NAMALWA (cell line): ENCODE results near the gene DNAH14.
"Not testable (repeated sequence)": the region's sequence is repeated elsewhere in the genome, so short reads cannot be mapped to it uniquely, and the experiment has no call there.

ENCODE experiments used
- DNase-seq: peaks from one replicate; pipeline ENCODE4 v3.0.0-alpha.2; 2015; ENCODE audit warnings: low spot score

DNAH14 gene

DNA sequence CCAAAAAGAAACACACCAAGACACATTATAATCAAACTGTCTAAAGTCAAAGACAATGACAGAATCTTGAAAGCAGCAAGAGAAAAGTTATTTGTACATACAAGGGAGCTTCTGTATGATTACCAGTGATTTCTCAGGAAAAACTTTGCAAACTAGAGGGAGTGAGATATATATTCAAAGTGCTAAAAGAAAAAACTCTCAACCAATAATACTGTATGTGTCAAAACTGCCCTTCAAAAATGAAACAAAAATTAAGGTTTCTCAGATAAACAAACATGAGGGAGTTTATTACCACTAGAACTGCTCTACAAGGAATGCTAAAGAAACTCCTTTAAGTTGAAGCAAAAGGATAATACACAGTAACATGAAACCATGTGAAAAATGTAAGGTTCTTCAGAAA lies 418.9 kb downstream of the DNAH14 start:
- DNase-seq = no peak

DNA sequence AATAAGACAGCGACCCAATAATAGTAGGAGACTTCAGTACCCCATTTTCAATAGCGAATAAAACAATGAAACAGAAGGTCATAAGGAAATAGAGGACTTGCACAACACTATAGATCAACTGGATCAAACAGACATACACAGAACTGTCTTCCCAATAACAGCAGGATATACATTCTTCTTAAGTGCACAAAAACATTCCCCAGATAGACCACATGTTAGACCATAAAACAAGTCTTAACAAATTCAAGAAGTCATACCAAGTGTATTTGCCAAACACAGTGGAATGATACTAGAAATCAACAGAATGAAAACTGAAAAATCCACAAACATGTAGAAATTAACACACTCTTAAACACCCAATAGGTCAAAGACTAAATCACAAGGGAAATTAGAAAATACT lies 420.4 kb downstream of the DNAH14 start:
- no peak for DNase-seq

DNA sequence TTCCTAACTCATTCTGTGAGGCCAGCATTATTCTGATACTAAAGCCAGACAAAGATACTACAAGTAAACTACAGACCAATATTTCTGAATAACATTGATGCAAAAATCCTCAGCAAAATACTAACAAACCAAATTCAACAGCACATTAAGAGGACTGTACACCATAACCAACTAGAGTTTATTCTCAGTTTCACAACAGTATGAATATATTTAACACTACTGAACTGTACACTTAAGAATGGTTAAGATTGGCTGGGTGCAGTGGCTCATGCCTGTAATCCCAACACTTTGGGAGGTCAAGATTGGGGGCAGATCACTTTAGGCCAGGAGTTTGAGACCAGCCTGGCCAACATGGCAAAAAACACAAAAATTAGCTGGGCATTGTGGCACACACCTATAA lies 421.4 kb downstream of the DNAH14 start:
- no peak for DNase-seq

DNA sequence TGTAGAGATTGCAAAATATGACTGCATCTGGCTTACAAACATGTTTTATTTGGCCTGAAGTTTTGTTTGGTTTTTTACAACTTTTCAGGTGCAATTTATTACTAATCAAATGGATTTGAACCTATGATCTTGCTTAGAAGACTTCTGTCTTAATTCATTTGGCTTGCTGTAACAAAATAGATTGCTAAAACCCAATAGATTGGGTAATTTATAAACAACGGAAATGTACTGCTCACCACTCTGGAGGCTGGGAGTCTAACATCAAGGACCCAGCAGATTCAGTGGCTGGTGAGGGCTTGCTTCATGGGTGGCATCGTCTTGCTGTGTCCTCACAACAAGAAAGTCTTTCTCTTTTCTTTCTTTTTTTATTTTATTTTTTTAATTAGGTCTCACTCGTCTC lies 425.4 kb downstream of the DNAH14 start:
- DNase-seq = no peak

DNA sequence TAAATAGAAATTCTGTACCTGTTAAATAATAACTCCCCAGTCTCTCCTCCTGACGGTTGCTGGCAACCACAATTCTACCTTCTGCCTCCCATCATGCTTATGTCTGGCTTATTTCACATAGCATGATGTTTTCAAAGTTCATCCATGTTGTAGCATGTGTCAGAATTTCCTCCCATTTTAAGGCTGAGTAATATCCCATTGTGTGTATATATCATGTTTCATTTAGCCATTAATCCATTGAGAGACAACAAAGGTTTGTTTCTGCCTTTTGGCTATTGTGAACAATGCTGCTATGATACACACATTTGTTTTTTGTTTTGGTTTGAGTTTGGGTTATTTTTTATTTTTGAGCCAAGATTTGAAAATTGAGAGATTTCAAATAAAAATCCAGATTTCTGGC lies 426.4 kb downstream of the DNAH14 start:
- DNase-seq = no peak

DNA sequence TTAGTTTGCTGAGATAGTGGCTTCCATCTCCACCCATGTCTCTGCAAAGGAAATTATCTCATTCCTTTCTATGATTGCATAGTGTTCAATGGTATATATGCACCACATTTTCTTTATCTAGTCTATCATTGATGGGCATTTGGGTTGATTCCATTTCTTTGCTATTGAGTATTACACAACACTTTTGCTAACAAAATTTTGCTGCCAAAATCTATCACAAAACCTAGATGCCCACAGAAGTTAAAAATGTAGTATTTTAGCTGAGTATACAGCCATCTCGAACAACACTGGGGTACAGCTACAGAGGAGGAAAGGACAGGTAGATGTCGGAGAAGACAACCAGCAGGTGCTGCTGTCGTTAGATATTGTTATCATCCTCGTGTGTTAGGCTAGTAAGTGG lies 430.6 kb downstream of the DNAH14 start:
- no peak for DNase-seq

DNA sequence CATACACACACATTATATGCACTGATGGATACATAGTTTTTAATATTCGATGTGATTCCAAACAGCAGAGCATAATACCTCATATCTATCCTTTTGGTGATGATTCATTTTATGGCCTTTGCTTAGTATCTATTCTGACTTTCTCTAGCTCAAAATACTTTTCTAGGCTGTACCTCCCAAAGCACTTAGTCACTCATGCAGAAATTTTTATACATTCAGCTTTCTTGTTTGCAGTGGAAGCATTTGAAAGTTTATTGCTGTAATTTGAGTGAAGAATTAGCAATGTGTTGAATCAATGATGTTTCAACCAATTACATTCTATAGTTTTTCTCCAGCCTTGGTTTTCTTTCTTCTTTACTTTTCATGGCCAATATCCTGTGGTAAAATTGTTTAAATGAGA lies 431.7 kb downstream of the DNAH14 start:
- DNase-seq = no peak

DNA sequence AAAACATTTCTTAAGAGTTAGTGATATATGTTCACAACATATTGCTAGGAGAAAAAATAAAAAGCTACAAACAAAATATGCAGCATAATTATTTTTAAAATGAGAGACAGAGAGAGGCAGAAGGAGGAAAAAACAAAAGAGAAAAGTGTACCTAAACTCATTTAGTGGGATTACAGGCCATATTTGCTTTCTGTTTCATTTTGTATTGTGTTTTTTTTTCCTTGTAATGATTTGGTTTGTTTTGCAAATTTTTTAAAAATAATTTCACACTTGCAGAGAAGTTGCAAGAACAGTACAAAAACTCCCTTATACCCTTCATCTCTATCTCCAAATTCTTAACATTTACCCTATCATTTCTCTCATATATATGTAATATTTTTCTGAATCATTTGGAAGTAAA lies 433.3 kb downstream of the DNAH14 start:
- DNase-seq = no peak

DNA sequence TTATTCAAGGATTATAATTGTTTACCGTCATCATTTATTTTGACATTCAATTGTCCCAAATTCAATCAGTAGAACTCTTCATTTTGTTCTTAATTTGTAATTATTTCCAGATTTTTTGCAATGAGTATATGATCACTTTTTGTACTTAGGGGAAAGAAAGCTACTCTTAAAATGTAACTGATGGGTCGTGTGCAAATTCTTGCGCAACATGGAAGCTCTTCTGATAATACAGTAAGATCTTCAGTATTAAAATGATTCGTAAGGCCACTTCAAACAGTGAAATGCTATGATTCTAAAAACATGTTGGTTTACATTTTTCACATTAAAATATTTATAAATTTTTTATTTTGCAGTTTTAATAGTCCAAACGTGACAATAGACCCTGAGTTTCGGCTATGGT lies 435.0 kb downstream of the DNAH14 start:
- DNase-seq = no peak

DNA sequence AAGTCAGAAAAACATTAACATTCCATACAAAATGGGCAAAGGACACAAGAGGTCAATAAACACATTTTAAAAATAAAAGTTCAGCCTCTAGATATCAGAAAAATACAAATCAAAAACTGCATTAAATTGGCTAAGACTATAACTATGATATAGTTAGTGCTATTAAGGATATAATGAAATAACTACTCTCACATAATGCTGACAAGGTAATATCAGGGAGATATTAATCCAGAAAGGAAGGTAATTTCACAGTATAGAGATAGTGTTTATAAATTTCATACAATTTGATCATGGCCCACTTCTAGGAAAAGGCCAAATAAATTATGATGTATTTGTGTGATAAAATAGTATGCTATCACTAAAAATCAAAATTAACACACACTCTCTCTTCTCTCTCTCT lies 436.5 kb downstream of the DNAH14 start:
- no peak for DNase-seq

DNA sequence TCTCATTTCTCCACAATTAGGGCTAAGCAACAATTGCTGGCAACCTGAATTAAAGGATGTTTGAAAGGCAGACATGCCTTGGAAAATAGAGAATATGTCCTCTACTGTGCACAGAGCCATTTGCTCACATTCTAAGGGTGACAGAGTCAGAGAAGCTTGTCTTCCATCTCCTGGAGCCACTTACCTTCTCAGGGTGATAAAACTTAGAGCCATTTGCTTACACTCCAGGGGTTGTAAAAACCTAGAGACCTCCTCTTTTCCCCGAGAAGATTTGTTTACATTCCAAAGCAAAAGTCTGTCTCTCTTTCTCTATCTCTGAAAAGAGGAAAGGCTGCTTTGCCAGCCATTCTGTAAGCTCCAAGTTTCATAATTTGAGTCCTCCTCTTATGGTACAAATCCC lies 437.1 kb downstream of the DNAH14 start:
- no peak for DNase-seq

DNA sequence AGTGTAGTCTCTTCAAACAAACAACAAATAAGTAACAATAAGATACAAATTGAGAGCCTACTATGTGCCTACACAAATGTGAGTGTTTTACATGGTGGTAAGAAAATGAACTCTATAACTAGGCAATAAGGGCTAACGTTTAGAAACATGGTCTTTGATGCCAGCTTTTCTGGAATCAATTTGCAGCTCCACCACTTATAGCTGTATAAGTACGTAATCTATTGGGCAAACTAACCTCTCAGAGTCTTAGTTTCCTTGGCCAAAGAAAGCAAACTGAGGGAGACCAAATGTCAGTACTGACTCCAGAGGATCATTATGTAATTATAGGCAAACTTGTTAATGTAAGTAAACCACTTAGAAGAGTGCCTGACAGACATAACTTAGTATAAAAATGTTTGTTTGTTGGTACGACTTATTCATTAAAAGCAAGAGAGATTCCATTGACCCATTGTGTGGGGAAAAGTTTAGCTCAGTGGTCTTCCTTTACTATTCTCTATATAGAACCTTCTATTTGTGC lies 438.6 kb downstream of the DNAH14 start:
- no peak for DNase-seq

DNA sequence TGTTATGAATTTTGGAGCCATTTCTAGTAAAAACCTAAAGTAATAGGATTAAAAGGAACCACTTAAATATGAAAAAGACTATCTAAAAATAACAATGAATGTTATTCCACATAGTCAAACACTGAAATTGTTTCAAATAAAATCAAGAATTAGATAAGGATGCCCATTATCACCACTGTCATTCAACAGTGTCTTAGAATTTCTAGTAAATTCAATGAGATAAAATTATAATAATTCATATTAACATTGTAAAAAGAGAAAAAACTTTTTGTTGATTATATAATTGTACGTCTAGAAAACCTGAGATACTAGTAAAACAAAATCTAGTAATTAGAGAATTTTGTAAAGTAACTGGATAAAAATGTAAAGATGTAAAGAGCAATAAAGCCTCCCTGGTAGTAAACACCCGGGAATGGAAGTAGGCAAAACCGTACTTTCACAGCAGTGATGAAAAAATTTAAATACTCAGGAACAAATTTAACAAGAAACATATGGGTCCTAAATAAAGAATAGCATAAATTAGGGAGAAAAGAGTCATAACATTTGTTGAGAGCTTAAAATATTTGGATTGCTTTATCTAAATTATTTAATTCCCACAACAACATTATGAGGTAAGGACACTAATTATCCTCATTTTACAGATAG lies 442.0 kb downstream of the DNAH14 start:
- no peak for DNase-seq

DNA sequence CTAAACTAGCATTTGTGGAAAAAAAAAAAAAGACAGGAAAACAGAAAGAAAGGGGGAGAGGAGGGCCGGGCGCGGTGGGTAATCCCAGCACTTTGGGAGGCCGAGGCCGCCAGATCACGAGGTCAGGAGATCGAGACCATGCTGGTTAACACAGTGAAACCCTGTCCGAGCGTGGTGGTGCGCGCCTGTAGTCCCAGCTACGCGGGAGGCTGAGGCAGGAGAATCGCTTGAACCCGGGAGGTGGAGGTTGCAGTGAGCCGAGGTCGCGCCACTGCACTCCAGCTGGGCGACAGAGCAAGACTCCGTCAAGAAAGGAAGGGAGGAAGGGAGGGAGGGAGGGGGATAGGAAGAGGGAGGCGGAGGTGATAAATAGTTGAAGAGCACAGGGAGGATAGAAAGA lies 443.7 kb downstream of the DNAH14 start:
- DNase-seq = no peak

DNA sequence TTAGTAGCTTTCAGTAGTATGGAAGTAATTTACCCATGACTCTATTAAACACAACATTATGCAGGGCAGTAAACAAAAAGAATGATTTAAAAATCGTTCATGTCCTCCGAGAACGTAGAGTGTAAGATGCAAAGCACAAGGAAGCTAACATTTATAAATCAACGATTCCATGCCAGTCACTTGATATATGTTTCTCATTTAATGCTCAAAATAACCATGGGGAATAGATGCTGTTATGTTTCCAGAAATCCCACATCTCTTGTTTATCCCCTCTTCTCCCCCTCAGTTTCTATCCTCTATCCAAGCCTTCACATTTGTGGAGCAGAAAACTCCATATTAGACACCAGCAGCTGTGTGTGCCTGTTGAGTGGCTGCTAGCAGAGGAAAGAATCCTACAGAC lies 445.5 kb downstream of the DNAH14 start:
- DNase-seq = no peak

DNA sequence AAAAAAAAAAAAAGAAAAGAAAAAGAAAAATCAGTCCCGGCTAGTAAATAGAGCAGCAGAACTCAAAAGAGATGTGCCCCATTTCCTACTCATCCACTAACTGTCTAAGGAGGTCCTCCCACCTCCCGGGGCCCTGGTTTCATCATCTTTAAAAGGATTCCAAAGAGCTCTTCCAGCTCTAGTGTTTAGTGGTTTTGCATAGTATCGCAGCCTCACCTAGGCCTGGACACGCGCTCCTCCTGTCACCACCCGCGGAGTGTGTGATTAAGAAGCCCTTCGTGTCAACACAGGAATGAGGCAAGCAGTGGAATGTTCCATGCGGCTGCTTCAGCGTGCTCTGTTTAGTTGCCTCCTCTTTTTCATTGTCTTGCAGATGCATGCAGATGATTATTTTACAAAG lies 449.4 kb downstream of the DNAH14 start:
- DNase-seq = no peak

DNA sequence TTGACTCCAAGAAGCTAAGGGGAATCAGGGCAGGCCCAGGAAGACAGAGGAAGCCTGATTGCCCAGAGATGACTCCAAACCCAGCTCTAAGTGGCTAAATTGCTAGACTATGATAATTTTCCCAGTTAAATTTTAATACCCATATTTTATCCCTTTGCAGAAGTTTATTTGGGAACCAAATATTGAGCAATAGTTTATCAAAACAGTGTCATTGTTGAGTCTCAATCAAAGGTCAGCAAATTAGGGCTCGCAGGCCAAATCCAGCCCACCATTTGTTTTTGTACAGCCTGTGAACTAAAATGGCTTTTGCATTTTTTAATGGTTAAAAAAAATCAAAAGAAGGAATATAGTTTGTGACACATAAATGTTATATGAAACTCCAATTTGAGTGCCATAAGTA lies 451.2 kb downstream of the DNAH14 start:
- DNase-seq = no peak

DNA sequence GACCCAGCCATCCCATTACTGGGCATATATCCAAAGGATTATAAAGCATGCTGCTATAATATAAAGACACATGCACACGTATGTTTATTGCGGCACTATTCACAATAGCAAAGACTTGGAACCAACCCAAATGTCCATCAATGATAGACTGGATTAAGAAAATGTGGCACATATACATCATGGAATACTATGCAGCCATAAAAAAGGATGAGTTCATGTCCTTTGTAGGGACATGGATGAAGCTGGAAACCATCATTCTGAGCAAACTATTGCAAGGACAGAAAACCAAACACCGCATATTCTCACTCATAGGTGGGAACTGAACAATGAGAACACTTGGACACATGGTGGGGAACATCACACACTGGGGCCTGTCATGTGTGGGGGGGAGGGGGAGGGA lies 457.4 kb downstream of the DNAH14 start:
- not testable (repeated sequence) for DNase-seq

DNA sequence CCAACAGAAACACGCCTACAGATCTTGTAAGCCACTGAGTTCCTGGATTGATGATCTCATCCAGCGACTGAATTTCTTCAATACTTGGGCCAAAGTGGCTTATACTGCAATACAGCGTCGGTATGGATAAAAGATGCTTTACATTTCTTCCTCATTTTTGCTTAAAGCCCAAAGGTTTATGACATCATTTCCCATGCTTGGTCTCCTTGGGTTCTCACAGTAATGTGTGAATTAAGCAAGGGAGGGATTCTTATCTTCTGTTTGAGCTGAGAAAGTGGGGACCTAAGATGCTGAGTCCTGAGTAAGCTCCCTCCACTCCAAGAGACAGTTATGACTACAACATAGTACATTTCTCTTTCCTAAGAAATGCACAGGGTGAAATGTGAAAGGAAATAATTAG lies 458.9 kb downstream of the DNAH14 start:
- DNase-seq = no peak

DNA sequence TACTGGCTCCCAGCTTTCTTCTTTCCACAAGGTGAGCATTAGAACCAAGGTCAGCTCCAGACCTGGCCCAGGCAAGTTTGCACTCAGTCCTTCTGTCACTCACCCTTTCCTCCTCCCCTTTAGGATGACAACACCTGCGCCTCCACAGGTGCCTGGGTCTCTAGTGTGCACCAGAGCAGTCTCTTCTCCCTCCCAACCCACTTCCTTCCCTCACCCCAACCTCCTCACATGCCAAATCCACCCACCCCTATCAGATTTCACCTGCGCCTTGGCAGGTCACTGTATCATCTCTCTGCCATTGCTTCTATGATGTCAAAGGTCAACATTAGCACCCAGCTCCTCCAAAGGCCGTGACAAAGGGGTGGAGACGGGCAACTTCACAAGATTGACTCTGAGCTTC lies 460.4 kb downstream of the DNAH14 start:
- no peak for DNase-seq

DNA sequence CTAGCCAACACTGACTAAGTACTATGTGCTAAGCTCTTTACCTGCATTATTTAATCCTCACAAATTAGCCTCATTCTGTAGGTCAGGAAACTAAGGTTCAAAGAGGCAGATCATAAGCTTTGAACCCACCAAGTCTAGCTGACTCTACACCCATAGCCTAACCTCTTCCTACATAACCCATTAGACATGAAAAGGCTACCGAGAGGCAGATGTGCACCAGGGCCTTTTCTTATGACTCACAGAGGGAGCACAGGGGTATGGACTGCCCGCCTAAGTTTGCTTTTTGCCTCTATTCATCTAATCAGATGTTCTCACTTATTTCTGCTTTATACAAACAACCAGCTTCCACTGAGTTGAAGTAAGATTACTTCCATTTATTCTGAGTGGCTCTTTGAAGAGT lies 466.9 kb downstream of the DNAH14 start:
- DNase-seq = no peak

DNA sequence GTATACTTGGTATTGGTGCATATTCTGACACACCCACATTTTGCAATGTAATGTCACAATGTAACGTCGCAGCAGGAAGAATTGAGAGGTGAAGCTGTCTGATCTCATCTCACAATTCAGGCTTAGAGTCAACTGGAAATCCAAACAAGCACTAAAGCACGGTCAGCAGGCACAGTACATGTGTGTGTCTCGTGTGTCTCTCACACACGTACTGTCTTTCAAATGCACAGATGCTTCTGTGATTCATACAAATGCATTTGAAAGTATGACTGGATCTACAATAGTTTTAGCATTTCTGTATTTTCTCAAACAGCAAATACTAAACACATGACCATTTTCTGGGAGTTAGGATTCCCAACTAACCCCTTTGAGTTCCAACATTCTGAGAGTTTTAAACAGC lies 471.5 kb downstream of the DNAH14 start:
- DNase-seq = no peak

DNA sequence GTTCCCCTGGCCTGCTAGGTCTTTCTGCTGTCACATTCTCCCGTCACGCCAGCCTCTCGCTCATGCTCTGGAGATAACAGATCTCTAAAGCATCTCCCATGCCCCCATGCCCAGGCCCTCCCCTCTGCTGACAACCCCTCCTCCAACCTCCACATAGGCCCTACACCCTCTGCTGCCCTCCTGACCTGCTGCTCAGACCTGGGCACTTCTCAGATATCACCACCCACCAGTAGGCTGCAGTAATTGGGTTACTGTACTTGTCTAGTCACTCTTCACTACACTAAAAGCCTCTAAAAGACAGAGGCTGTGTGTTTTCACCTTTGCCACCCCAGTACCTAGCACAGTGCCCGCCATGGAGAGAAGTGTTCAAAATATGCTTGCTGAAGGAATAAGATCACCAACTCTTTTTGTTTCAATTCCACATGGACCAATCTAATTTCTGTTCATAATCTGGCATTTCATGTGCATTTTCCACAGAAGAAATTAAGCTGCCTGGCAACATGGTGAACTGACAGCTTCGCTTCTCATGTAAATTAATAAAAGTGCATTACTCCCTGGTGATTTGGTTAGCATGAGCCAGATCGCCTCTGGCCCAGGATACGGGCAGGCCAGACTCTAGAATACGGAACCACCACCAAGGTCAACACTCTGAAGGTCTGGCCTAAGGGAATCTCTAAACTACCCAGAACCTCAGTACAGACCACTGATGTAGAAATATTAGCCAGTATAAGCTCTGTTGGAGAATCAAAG lies 477.7 kb downstream of the DNAH14 start:
- no peak for DNase-seq

DNA sequence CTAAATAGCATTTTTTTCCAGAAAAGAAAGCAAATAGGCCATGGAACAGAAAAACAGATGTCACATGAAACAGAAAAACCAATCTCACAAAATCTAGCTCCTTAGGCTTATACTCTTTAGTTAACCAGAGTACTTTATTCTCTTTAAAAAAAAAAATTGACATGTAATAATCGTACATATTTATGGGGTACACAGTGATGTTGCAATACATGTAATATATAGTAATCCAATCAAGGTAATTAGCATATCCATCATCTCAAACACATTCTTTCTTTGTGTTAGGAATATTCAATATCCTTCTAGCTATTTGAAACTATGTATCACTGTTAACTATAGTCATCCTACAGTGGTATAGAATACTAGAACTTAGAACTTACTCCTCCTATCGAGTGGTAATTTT lies 478.3 kb downstream of the DNAH14 start:
- DNase-seq = no peak
